Loucy (cell line): Measurements from ENCODE around the gene PKP4.
"Not testable (repeated sequence)": the region's sequence is repeated elsewhere in the genome, so short reads cannot be mapped to it uniquely, and the experiment has no call there.

Source experiments
- H2AFZ ChIP-seq: fragments of 200-600 bp; sonication (generic); 2 replicates; pipeline ENCODE4 v1.6.0; 2016; ENCODE audit warnings: antibody characterized with exemption, mild to moderate bottlenecking, low read length, moderate library complexity
- H3F3A ChIP-seq: fragments of 200-600 bp; 2 replicates; pipeline ENCODE4 v1.6.0; 2016; ENCODE audit warnings: antibody characterized with exemption, low read depth, mild to moderate bottlenecking
- H3K27me3 ChIP-seq: fragments of 200-600 bp; sonication (generic); 2 replicates; pipeline ENCODE4 v1.6.1; 2014; ENCODE audit warnings: low read length, mild to moderate bottlenecking; ENCODE audit not compliant: insufficient read depth, poor library complexity, severe bottlenecking
- H3K36me3 ChIP-seq: fragments of 200-600 bp; sonication (generic); 2 replicates; pipeline ENCODE4 v1.6.1; 2016; ENCODE audit warnings: low read length; ENCODE audit not compliant: insufficient read depth
- H3K4me1 ChIP-seq: fragments of 200-600 bp; sonication (generic); 2 replicates; pipeline ENCODE4 v1.5.1; 2014; ENCODE audit warnings: low read length, mild to moderate bottlenecking; ENCODE audit not compliant: insufficient read depth, poor library complexity, severe bottlenecking
- H3K4me2 ChIP-seq: fragments of 200-600 bp; sonication (generic); 2 replicates; pipeline ENCODE4 v1.6.0; 2014; ENCODE audit warnings: antibody characterized with exemption, low read length, low read depth, mild to moderate bottlenecking; ENCODE audit not compliant: poor library complexity, severe bottlenecking
- H3K4me3 ChIP-seq: fragments of 200-600 bp; sonication (generic); 2 replicates; pipeline ENCODE4 v1.5.1; 2014; ENCODE audit warnings: low read length, mild to moderate bottlenecking, mixed read lengths; ENCODE audit not compliant: poor library complexity, severe bottlenecking
- H3K79me2 ChIP-seq: fragments of 200-600 bp; sonication (generic); 2 replicates; pipeline ENCODE4 v1.6.1; 2014; ENCODE audit warnings: low read length; ENCODE audit not compliant: insufficient read depth
- H3K9ac ChIP-seq: fragments of 200-600 bp; sonication (generic); 2 replicates; pipeline ENCODE4 v1.6.0; 2014; ENCODE audit warnings: mild to moderate bottlenecking, low read depth, low read length, moderate library complexity; ENCODE audit not compliant: poor library complexity, severe bottlenecking
- H3K9me2 ChIP-seq: fragments of 200-600 bp; sonication (generic); replicated peaks from 2 replicates; pipeline ENCODE4 v1.6.1; 2016; ENCODE audit warnings: low read depth, low read length, mixed read lengths
- H3K9me3 ChIP-seq: fragments of 200-600 bp; sonication (generic); 2 replicates; pipeline ENCODE4 v1.6.1; 2014; ENCODE audit warnings: mild to moderate bottlenecking, antibody characterized with exemption, low read length, low read depth; ENCODE audit not compliant: insufficient read depth
- H4K20me1 ChIP-seq: fragments of 200-600 bp; sonication (generic); 2 replicates; pipeline ENCODE4 v1.6.0; 2014; ENCODE audit warnings: antibody characterized with exemption, low read length, mild to moderate bottlenecking; ENCODE audit not compliant: insufficient read depth, poor library complexity, severe bottlenecking
- EZH2phosphoT487 ChIP-seq: fragments of 200-600 bp; IDR thresholded peaks from 2 replicates; pipeline ENCODE4 v1.6.1; 2018; ENCODE audit warnings: antibody characterized with exemption, mild to moderate bottlenecking, moderate library complexity, borderline replicate concordance
- TF ChIP-seq, protein P1 (sequence below): fragments of 200-600 bp; sonication (generic); conservative IDR thresholded peaks from 2 replicates; pipeline ENCODE4 v1.5.1; 2014; ENCODE audit warnings: mild to moderate bottlenecking, antibody characterized with exemption, low read length

Gene PKP4

DNA sequence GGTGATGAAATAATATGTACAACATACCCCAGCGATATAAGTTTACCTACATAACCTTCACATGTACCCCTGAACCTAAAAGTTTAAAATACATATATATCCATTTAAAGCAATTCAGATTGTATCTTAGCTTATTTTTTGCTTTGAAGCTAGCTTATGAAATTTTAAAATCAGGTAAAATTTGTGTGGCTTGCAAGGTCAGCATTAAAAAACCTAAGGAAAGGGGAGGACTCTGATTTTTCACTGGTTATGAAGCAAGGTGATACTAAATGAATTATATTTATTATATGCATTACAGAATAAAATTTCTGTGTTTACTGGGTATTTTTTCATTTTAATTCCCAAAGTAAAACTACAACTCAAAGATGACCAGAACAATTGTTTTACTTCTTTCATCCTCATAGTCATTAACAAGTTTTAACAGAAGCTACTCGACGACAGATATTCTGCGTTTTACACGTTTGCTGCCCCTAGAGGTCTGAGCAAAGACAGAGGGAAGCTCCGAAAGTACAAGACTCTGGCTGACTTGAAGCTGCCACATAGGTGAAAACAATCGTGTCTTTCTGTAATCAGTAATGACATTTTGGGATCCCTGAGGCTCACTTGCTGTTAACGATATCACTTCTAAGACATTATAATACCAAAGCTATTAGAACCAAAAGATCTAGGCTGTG lies 17.1 kb downstream of the PKP4 start:
- peaks cover 6% of the 10 kb centered on the region; the same call in 1 of the 2 replicates for H3F3A ChIP-seq
- no peaks in the 10 kb centered on the region for H3K27me3 ChIP-seq

DNA sequence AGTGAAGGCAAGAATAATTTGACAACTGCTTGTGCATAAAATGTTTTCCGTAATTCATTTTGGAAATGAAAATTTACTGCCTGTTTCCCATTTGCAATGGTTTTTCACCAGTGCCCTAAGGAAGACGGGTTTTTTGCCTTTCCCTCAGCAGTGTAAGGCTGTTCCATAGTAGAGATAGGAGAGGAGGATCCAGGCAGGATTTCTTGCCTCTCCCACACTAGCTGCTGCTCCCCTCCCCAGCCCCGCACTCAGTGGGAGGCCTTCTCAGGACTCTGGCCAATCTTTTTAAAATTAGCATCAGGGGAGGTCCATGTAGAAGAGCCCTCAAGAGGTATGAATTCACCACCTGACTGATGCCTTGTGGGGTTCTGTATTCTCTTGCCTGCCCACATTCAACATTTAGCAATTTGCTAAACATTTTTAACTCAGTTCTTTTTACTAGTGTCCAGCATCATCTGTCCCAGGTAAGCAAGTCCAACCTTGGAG lies 17.8 kb downstream of the PKP4 start:
- not testable (repeated sequence) for H3K9ac ChIP-seq, H3K27me3 ChIP-seq, H3K9me3 ChIP-seq, H3K79me2 ChIP-seq, H2AFZ ChIP-seq, H3K4me3 ChIP-seq, H3F3A ChIP-seq, H3K9me2 ChIP-seq, H3K36me3 ChIP-seq, H4K20me1 ChIP-seq, H3K4me2 ChIP-seq
- peaks cover 20% of the 10 kb centered on the region for H3K4me1 ChIP-seq

More for the DNA sequence above, 17.1 kb downstream of the PKP4 start:
- 0 out of 2 replicates have a peak, but pooled peaks cover 3% of the 10 kb centered on the region for H3K79me2 ChIP-seq
- H4K20me1 ChIP-seq = no peaks in the 10 kb centered on the region
- peaks cover 20% of the 10 kb centered on the region for H3K4me1 ChIP-seq
- H3K9ac ChIP-seq = no peak overlapping the region
- no peaks in the 10 kb centered on the region for H3K36me3 ChIP-seq
- no peaks in the 10 kb centered on the region for H3K9me2 ChIP-seq
- no peaks in the 10 kb centered on the region for H3K9me3 ChIP-seq
- no peak overlapping the region for H2AFZ ChIP-seq
- TF ChIP-seq, protein P1, sequence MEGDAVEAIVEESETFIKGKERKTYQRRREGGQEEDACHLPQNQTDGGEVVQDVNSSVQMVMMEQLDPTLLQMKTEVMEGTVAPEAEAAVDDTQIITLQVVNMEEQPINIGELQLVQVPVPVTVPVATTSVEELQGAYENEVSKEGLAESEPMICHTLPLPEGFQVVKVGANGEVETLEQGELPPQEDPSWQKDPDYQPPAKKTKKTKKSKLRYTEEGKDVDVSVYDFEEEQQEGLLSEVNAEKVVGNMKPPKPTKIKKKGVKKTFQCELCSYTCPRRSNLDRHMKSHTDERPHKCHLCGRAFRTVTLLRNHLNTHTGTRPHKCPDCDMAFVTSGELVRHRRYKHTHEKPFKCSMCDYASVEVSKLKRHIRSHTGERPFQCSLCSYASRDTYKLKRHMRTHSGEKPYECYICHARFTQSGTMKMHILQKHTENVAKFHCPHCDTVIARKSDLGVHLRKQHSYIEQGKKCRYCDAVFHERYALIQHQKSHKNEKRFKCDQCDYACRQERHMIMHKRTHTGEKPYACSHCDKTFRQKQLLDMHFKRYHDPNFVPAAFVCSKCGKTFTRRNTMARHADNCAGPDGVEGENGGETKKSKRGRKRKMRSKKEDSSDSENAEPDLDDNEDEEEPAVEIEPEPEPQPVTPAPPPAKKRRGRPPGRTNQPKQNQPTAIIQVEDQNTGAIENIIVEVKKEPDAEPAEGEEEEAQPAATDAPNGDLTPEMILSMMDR = peak; percentile 29
- TF ChIP-seq EZH2phosphoT487 = no peak
- H3K4me2 ChIP-seq = no peak overlapping the region
- H3K4me3 ChIP-seq = no peak overlapping the region

DNA sequence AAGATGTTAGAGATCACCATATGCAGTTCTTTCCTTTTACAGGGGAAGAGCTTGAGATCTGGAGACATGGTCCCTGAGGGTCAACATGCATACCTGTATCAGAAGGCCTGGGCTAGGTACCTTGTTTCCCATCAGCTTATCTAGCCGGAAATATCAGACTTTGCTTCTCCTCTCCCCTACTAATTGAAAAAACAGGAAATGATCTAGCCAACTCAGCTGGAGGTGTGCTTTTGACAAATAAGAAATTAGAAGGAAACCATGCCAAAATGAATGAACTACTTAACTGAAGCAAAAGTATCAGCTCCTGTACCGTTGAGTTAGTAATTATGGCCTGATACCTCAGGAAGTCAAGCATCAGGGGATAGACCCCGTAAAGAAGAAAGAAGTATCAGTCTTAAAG lies 20.4 kb downstream of the PKP4 start:
- Histone ChIP-seq H3K27me3 (no peaks in the 10 kb centered on the region), H3F3A (peaks cover 6% of the 10 kb centered on the region; the same call in 1 of the 2 replicates), H3K9me2 (no peaks in the 10 kb centered on the region), H3K4me2 (peak overlapping the region; percentile 50), H3K79me2 (no peaks in the 10 kb centered on the region), H3K4me1 (peaks cover 20% of the 10 kb centered on the region), H3K9ac (no peak overlapping the region), H3K4me3 (no peak overlapping the region), H4K20me1 (no peaks in the 10 kb centered on the region), H2AFZ (no peak overlapping the region), H3K36me3 (no peaks in the 10 kb centered on the region), H3K9me3 (no peaks in the 10 kb centered on the region)
- TF ChIP-seq EZH2phosphoT487 = no peak
- TF ChIP-seq, protein P1 = no peak

DNA sequence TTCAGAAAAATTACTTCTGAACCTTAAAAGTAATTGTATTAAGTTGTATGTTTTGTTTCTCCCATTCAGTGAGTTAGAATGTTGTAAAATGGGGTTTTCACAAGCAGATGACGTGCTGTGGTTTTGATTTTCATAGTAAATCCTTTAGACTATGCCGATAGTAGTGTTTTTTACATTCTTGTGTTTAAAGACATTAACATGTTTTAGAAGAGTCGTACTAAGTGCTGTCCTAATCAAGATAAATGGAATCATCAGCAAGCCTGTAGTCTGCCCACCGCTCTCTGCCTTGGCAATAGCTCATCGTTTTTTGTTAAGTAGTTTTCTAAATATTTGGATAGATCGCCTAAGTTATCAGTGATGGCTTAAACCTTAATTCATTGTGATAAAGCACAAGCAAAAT lies 21.5 kb downstream of the PKP4 start:
- Histone ChIP-seq H3K9me3 (no peaks in the 10 kb centered on the region), H3K4me1 (peaks cover 20% of the 10 kb centered on the region), H4K20me1 (no peaks in the 10 kb centered on the region), H3K4me3 (no peak overlapping the region), H3K4me2 (no peak overlapping the region), H3K9ac (no peak overlapping the region), H3K9me2 (no peaks in the 10 kb centered on the region), H3F3A (peaks cover 6% of the 10 kb centered on the region; the same call in 1 of the 2 replicates), H3K27me3 (no peaks in the 10 kb centered on the region), H2AFZ (no peak overlapping the region), H3K79me2 (no peaks in the 10 kb centered on the region; the same call in 1 of the 2 replicates), H3K36me3 (no peaks in the 10 kb centered on the region)
- no peak for TF ChIP-seq EZH2phosphoT487
- TF ChIP-seq, protein P1 = no peak
